HG03439 (cell line): ENCODE measurements around the gene MAP1S.

Experiments
- ATAC-seq: cut with Tn5 transposase; IDR thresholded peaks from one replicate; pipeline ENCODE4 v1.9.1; 2021; ENCODE audit warnings: mild to moderate bottlenecking, moderate library complexity; ENCODE audit not compliant: unreplicated experiment

The MAP1S gene

DNA sequence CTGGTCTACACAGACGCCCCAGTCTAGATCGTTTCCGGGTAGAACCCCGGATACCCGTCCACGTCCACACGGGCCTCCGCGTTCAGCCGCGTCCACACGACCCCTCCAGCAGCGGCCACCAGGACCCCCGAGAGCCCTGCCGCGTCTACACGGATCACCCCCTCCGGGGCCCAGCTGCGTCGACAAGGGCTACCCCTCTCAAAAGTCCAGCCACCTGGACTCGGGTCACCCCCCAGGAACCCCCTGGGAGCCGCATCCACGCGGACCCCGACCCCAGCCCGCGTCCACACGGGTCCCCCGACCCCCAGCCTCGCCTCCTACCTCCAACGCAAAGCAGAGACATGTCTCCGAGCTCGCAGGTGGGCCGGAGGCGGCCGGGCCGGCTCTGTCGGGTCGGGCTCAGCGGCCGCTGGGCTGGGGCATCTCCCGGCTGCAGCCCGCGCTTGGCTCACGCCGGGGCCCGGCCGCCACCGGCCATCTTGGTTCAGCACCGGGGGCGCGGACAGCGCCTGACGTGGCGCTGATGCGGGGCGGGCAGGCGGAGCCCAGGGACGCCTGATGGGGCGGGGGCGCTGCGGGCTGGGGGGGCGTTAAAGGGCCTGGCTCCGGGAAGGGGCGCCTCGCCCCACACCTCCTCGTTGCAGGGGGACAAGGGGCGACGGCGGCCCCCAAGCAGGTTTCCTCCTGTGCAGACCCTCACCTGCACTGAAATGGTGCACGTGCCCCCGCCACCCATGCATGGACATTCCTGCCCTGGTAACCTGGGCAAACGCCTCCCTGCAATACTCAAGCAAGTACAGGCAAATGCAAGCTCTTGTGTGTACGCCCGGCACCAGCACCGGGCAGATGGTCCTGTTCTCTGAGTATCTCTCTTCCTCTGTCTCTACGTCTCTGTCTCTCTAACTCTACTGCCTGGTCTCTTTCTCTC, 31.2 kb upstream of the MAP1S start, which contains the start of gene UNC13A:
Gene UNC13A, minus strand, starts transcription at position 498 of the 928 bp plus-strand sequence. Its CDS starts 155 bp downstream, at position 343.
- no peak for ATAC-seq

DNA sequence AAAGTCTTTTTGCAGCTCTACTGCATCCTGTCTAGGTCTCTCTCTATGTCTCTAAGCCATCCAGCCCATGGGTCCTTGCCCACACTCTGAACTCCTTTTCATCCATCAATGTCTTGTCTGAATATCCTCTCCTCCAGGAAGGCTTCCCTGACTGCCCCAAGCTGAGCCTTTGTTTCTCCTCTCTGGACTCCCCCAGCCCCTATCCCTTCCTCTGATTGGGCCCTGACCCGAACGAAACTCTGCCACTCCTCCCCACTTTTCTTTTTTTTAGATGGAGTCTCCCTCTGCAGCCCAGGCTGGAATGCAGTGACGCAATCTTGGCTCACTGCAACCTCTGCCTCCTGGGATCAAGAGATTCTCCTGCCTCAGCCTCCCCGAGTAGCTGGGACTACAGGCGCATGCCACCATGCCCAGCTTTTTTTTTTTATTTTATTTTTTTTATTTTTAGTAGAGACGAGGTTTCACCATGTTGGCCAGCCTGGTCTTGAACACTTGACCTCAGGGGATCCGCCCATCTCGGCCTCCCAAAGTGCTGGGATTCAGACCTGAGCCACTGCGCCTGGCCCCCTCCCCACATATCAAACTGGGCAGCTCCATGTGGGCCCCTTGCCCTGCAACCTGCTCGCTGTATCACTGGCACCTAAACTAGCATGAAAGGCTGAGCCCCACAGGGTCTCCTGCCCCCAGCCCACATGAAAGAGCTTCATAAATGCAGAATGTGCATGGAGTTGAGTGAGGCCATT, 30.3 kb upstream of the MAP1S start:
- ATAC-seq, result no peak

- no peak for ATAC-seq
Observed at GRCh38 chr19:17692566-17692965, 26.7 kb upstream of the MAP1S start.

GRCh38 chr19:17695198-17695597, 24.1 kb upstream of the MAP1S start:
- ATAC-seq, result no peak

DNA sequence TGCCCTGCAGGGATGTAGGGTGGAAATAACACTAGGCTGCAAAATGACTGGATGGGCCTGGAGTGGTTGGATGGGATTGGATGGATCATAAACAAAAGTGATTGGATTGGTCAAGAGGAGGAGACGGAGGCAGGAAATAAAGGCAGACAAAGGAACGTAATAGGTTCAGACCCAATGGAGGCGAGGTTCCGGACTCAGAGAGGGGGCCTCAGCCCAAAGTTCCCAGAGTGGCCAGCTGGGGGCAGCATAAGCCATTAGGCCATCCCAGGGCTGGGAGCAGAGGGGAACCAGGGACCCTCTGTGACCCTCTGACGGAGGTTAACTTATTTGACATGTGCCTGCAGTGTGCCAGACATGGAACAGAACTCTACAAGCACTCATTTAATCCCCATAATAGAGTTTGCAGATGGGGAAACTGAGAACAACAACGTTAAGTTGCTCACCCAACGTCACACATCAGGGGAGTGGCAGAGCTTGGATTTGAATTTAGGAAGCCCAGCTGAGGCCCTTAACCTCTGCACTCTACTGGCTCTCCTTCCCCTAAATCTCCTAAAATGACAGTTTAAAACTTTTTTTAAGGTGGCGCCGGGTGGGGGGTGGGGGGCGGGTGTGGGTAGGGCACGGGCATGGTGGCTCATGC, 15.3 kb upstream of the MAP1S start:
- ATAC-seq, result no peak

DNA sequence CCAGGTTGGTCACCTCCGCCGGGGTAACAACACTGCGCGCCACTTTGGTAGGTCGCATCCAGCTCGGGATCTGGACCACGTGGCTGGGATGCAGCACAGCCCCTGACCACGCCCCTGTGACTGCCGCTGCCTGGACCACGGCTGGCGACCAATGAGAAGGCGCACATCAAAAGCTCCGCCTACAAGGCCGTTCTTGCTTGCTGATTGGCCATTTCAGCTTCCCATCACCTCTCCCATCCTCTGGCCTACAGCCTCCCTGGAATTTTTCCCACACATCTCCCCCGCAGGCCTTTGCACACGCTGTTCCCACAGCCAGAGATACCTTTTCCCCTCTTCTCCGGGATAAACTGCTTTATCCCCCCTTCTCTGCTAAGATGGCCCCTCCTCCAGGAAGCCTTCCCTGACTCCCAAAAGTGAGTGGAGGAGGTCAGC, 12.5 kb upstream of the MAP1S start:
- no peak for ATAC-seq

- ATAC-seq, result no peak
Observed at GRCh38 chr19:17711851-17712250, 7.4 kb upstream of the MAP1S start.

DNA sequence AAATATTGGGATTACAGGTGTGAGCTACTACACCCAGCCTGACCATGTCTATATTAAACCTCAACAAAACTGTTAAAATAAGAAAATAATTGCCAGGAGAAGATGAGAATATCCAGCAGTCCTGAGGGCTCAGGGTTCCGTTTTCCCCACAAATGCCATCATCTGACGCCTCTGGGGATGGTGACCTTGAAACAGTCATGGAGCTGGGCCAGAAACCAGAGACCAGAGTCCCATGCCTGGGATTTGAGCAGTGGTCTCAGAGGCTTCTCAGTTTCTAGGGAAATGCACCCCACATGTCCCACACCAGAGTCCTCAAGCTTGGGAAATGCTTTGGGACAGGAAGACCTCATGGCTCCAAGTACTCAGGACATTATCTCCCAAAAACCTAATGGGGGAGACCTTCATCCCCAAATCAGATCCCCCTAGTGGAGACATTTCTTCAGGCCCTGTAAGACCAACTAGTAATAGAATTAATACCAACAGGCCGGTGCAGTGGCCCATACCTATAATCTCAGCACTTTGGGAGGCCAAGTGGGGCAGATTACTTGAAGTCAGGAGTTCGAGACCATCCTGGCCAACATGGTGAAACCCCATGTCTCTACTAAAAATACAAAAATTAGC, 2.9 kb upstream of the MAP1S start:
- no peak for ATAC-seq

GRCh38 chr19:17718550-17718946, 732 bp upstream of the MAP1S start:
- ATAC-seq, result no peak

GRCh38 chr19:17719730-17720400, 585 bp downstream of the MAP1S start:
- ATAC-seq, result peak; percentile 31

DNA sequence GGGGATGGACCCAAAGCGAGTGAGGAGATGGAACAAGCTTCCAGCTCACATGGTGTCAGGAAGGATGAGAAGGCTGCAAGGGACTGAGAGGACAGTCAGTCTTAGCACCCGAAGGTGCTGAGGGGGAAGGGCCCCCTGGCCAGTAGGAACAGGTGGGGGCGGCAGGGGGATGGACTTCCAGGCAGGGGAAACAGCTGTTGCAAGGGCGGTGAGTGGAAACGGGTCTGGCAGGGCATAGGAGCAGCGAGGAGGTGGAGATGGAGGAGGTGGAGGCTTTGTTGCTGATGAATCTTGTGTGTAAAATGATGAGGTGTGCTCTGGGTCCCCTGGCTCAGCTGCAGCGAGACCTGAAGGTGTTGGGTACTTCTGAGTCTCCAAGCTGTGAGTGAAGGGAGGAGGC, 1.2 kb downstream of the MAP1S start:
- no peak for ATAC-seq

- no peak for ATAC-seq
Observed at GRCh38 chr19:17721111-17721628, 1.9 kb downstream of the MAP1S start.

DNA sequence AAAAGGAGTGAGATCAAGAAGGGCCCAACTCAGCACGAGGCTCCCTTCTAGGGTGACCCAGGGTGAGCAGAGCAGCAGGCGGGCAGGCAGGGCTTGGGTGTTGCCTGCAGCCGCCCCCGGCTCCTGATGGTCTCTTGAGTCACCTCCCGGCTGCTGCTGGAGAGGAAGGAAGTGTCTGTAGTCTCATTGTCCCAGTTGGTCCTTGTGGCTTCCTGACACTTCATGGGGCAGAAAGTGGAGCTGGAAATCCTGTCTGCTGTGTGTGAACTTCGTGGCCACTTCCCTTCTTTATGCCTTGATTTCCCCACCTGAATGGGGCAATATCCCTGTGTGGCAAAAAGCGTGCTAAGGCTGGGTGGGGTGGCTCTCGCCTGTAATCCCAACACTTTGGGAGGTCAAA, 2.5 kb downstream of the MAP1S start:
- no peak for ATAC-seq

DNA sequence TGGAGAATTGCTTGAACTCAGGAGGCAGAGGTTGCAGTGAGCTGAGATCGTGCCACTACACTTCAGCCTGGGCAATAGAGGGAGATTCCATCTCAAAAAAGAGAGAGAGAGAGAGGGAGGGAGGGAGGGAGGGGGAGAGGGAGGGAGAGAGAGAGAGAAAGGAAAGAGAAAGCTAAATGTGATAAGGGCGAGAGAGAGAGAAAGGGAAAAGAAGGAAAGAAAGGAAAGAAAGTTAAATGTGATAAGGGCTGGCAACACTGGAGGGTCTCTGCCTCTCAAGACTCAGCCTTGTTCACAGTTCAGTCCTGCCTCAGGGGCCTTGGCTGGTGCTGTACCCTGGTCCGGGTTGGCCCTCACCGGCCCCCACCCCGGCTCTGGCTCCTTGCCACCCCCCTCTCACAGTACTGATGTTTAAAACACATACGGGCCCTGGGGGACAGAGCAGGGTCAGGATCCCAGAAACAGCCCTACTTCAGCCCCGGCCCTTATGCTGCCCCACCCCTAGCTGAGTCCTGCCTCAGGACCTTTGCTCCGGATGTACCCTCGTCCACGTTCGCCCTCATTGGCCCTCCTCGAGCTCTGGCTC, 3.5 kb downstream of the MAP1S start:
- no peak for ATAC-seq

DNA sequence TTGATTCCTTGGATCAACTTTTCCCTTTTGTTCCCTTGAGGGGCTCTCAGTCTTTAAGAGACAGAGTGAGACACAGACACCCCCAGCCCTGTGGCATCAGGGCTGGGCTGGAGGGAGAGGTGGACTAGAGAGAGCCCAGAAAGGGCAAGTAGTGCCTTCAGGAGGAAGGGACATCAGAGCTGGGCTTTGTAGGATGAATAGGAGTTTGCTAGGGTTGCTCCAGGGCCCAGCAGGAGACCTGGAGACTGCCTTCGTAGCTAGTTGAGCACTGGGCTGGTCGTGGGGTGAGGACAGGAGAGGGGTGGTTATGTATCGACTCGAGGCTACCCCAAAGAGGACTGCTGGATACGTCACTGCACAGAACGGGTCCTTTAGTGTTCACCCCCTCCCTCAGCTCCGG, 5.4 kb downstream of the MAP1S start:
- ATAC-seq, result no peak

DNA sequence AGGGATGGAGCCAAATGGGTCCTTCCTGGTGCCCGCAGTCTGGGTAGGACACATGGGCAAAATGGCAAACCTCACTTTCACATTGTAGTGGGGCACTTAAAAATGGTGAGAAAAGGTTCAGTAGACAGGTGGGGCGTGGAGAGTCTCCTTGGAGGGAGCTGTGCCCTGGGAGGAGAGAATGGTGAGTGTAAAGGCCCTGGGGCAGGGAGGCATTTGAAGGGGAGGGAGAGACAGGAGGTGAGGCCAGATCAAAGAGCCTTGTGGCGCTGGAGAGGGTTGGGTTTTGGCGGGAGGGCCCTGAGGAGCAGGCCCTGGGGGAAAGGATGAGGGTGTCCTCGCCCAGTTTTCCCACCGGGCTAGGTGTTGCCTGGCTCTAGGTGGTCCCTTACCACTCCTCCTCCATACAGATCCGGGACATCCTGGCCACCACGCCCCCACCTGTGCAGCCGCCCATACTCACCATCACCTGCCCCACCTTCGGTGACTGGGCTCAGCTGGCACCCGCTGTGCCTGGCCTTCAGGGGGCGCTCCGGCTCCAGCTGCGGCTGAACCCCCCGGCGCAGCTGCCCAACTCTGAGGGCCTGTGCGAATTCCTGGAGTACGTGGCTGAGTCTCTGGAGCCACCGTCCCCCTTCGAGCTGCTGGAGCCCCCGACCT, 6.3 kb downstream of the MAP1S start:
- no peak for ATAC-seq

DNA sequence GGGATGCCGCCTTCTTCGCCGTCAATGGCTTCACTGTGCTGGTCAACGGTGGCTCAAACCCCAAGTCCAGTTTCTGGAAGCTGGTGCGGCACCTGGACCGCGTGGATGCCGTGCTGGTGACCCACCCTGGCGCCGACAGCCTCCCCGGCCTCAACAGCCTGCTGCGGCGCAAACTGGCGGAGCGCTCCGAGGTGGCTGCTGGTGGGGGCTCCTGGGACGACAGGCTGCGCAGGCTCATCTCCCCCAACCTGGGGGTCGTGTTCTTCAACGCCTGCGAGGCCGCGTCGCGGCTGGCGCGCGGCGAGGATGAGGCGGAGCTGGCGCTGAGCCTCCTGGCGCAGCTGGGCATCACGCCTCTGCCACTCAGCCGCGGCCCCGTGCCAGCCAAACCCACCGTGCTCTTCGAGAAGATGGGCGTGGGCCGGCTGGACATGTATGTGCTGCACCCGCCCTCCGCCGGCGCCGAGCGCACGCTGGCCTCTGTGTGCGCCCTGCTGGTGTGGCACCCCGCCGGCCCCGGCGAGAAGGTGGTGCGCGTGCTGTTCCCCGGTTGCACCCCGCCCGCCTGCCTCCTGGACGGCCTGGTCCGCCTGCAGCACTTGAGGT, 7.0 kb downstream of the MAP1S start:
- no peak for ATAC-seq

DNA sequence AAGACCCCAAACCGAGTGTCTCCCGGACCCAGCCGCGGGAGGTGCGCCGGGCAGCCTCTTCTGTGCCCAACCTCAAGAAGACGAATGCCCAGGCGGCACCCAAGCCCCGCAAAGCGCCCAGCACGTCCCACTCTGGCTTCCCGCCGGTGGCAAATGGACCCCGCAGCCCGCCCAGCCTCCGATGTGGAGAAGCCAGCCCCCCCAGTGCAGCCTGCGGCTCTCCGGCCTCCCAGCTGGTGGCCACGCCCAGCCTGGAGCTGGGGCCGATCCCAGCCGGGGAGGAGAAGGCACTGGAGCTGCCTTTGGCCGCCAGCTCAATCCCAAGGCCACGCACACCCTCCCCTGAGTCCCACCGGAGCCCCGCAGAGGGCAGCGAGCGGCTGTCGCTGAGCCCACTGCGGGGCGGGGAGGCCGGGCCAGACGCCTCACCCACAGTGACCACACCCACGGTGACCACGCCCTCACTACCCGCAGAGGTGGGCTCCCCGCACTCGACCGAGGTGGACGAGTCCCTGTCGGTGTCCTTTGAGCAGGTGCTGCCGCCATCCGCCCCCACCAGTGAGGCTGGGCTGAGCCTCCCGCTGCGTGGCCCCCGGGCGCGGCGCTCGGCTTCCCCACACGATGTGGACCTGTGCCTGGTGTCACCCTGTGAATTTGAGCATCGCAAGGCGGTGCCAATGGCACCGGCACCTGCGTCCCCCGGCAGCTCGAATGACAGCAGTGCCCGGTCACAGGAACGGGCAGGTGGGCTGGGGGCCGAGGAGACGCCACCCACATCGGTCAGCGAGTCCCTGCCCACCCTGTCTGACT, 7.9 kb downstream of the MAP1S start:
- ATAC-seq, result no peak
